CD14-positive monocyte (primary cell): ENCODE data around the gene TNIK. TPM values are rescaled to one million over a fixed set of nuclear protein-coding genes. Genes with fewer than 3 reads are reported as not detected.

ENCODE experiments used
- DNase-seq, 3 donors: peaks; one replicate each; pipeline ENCODE4 v3.0.0-alpha.2; 2011 to 2022
- H2AFZ ChIP-seq: 2 replicates; pipeline ENCODE4 v1.6.0; 2012; ENCODE audit warnings: mild to moderate bottlenecking, low read depth, low read length, inconsistent platforms; ENCODE audit not compliant: insufficient read depth, poor library complexity, severe bottlenecking
- H3K27ac ChIP-seq, 2 donors: 1 replicate in 1 of 2; 2 replicates in 1 of 2; pipeline ENCODE4 v1.5.1; 2012 to 2013; ENCODE audit warnings: low read length in 2 of 2, control low read depth in 1 of 2, inconsistent platforms in 1 of 2, low read depth in 1 of 2, mild to moderate bottlenecking in 1 of 2
- H3K27me3 ChIP-seq, 2 donors: one replicate each; pipeline versions ENCODE4 v1.6.0 to v1.6.1; 2011 to 2013; ENCODE audit warnings: low read length in 2 of 2; ENCODE audit not compliant: control insufficient read depth in 2 of 2, insufficient read depth in 2 of 2
- H3K36me3 ChIP-seq, 2 donors: replicated peaks in 1 of 2; 1 replicate in 1 of 2; 2 replicates in 1 of 2; pipeline versions ENCODE4 v1.5.1 to v1.6.1; 2012 to 2013; ENCODE audit warnings: low read length in 2 of 2, control low read depth in 1 of 2, inconsistent platforms in 1 of 2, mild to moderate bottlenecking in 1 of 2; ENCODE audit not compliant: insufficient read depth in 2 of 2, control insufficient read depth in 1 of 2
- H3K4me1 ChIP-seq, 2 donors: 1 replicate in 1 of 2; 2 replicates in 1 of 2; pipeline versions ENCODE4 v1.5.1 to v1.6.1; 2012 to 2013; ENCODE audit warnings: low read length in 2 of 2, control low read depth in 1 of 2, inconsistent platforms in 1 of 2, mild to moderate bottlenecking in 1 of 2, moderate library complexity in 1 of 2; ENCODE audit not compliant: insufficient read depth in 2 of 2, control insufficient read depth in 1 of 2
- H3K4me2 ChIP-seq: replicated peaks from 2 replicates; pipeline ENCODE3; 2012; ENCODE audit warnings: low read length, moderate library complexity, mild to moderate bottlenecking; ENCODE audit not compliant: poor library complexity, severe bottlenecking; ENCODE audit errors: extremely low read depth
- H3K4me3 ChIP-seq, 3 experiments: fragments of 200-600 bp in 1 of 3; sonication (generic) in 1 of 3; replicated peaks in 1 of 3; 1 replicate in 2 of 3; 2 replicates in 1 of 3; pipeline ENCODE4 v1.5.1; 2011 to 2013; ENCODE audit warnings: low read length in 3 of 3, mild to moderate bottlenecking in 3 of 3, control low read depth in 2 of 3, low read depth in 2 of 3, inconsistent platforms in 1 of 3, moderate library complexity in 1 of 3
- H3K79me2 ChIP-seq: 2 replicates; pipeline ENCODE4 v1.6.0; 2012; ENCODE audit warnings: mild to moderate bottlenecking, control low read depth, inconsistent platforms, low read length, moderate library complexity; ENCODE audit not compliant: insufficient read depth
- H3K9ac ChIP-seq: 2 replicates; pipeline ENCODE4 v1.6.0; 2017; ENCODE audit warnings: low read length, mild to moderate bottlenecking; ENCODE audit not compliant: insufficient read depth, poor library complexity, severe bottlenecking
- H3K9me3 ChIP-seq, 2 donors: replicated peaks in 1 of 2; 1 replicate in 1 of 2; 2 replicates in 1 of 2; pipeline versions ENCODE4 v1.5.1 to v1.6.1; 2012 to 2013; ENCODE audit warnings: low read length in 2 of 2, control low read depth in 1 of 2; ENCODE audit not compliant: control insufficient read depth in 1 of 2, insufficient read depth in 1 of 2
- H4K20me1 ChIP-seq: 2 replicates; pipeline ENCODE4 v1.6.0; 2012; ENCODE audit warnings: mild to moderate bottlenecking, low read length, control low read depth, moderate library complexity; ENCODE audit not compliant: insufficient read depth
- H3K27ac Mint-ChIP-seq, 7 donors: one replicate each; pipeline ENCODE4 v1.8.0; 2020; ENCODE audit warnings: mild to moderate bottlenecking in 7 of 7, mixed read lengths in 7 of 7, moderate library complexity in 6 of 7, inconsistent platforms in 2 of 7
- H3K27me3 Mint-ChIP-seq, 3 donors: one replicate each; pipeline ENCODE4 v1.8.0; 2021 to 2022; ENCODE audit warnings: low read depth in 3 of 3, mild to moderate bottlenecking in 3 of 3, mixed read lengths in 3 of 3, moderate library complexity in 3 of 3, inconsistent platforms in 1 of 3
- H3K36me3 Mint-ChIP-seq, 2 donors: one replicate each; pipeline ENCODE4 v1.8.0; 2020; ENCODE audit warnings: mixed read lengths in 2 of 2, inconsistent platforms in 1 of 2, mild to moderate bottlenecking in 1 of 2
- H3K4me1 Mint-ChIP-seq: one replicate; pipeline ENCODE4 v1.8.0; 2020; ENCODE audit warnings: mild to moderate bottlenecking, mixed read lengths
- H3K4me3 Mint-ChIP-seq, 2 donors: one replicate each; pipeline ENCODE4 v1.8.0; 2020; ENCODE audit warnings: mild to moderate bottlenecking in 2 of 2, mixed read lengths in 2 of 2, moderate library complexity in 1 of 2
- H3K9me3 Mint-ChIP-seq, 7 donors: one replicate each; pipeline ENCODE4 v1.8.0; 2020 to 2022; ENCODE audit warnings: mixed read lengths in 7 of 7, mild to moderate bottlenecking in 6 of 7, moderate library complexity in 6 of 7, inconsistent platforms in 2 of 7
- CTCF ChIP-seq: fragments of 200-600 bp; IDR thresholded peaks from one replicate; pipeline ENCODE4 v1.8.0; 2022; ENCODE audit warnings: antibody characterized with exemption, mild to moderate bottlenecking
- WGBS: methylation state at CpG from one replicate; pipeline ENCODE4 v1.1.5; 2013; ENCODE audit warnings: missing lambda C conversion rate; ENCODE audit not compliant: insufficient coverage; 5-methylcytosine and 5-hydroxymethylcytosine counted together
- intact Hi-C, 2 donors: fragments of 100-400 bp; cut with micrococcal nuclease; formaldehyde crosslinking; loops; one replicate each; pipeline versions ENCODE4 v1.15.0 to v1.15.1; 2023
- polyA plus RNA-seq, 3 donors: library from polyadenylated mRNA; depleted of rRNA in 1 of 3; unstranded in 2 of 3; stranded (reverse) in 1 of 3; fragments of 300-500 nt in 2 of 3; fragments of >200 nt in 1 of 3; fragmentation: Illumina TruSeq in 2 of 3; gene quantifications; 1 replicate in 2 of 3; 2 replicates in 1 of 3; pipeline ENCODE4 v1.2.3, GENCODE V29; 2012 to 2021

The TNIK gene
- polyA plus RNA-seq, 3 donors, result 0.36 to 1.8 (median 0.75) TPM

- no peak for DNase-seq
- Mint-ChIP-seq H3K36me3 (no peaks in the 10 kb centered on the region), H3K4me1 (peaks cover 10% of the 10 kb centered on the region), H3K9me3 (no peaks in the 10 kb centered on the region), H3K4me3 (no peak overlapping the region), H3K27ac (no peak overlapping the region), H3K27me3 (peaks cover 2 to 3% (median 2%) of the 10 kb centered on the region in 3 donors)
- TF ChIP-seq CTCF, result no peak
- Histone ChIP-seq H3K79me2 (no peaks in the 10 kb centered on the region), H3K9ac (no peak overlapping the region), H3K27me3 (no peaks in the 10 kb centered on the region), H3K27ac (no peak overlapping the region), H3K9me3 (no peaks in the 10 kb centered on the region), H3K4me2 (no peak overlapping the region), H3K4me3 (no peak overlapping the region), H4K20me1 (no peaks in the 10 kb centered on the region), H2AFZ (no peak overlapping the region), H3K4me1 (no peaks in the 10 kb centered on the region), H3K36me3 (no peaks in the 10 kb centered on the region)
- intact Hi-C loops, result no loop called here
- WGBS, result 96% methylated on average over 2 of the region's 2 CpGs
These were observed 145.1 kb downstream of the TNIK start for GRCh38 chr3:171315101-171315500.

- Histone ChIP-seq H3K36me3 (no peaks in the 10 kb centered on the region), H3K9ac (no peak overlapping the region), H3K9me3 (no peaks in the 10 kb centered on the region), H3K27me3 (no peaks in the 10 kb centered on the region), H2AFZ (no peak overlapping the region), H3K27ac (no peak overlapping the region), H3K4me1 (no peaks in the 10 kb centered on the region), H3K4me2 (no peak overlapping the region), H4K20me1 (no peaks in the 10 kb centered on the region), H3K79me2 (no peaks in the 10 kb centered on the region), H3K4me3 (no peak overlapping the region)
- 100% methylated on average over 1 of the region's 3 CpGs for WGBS
- Mint-ChIP-seq H3K36me3 (no peaks in the 10 kb centered on the region), H3K27ac (peak overlapping the region in 1 of 7 donors; percentile 25), H3K4me1 (peaks cover 10% of the 10 kb centered on the region), H3K27me3 (peaks cover 2 to 3% (median 2%) of the 10 kb centered on the region in 3 donors), H3K4me3 (no peak overlapping the region), H3K9me3 (no peaks in the 10 kb centered on the region)
- no peak for DNase-seq
- intact Hi-C loops, result no loop called here
- no peak for TF ChIP-seq CTCF
These were observed 145.9 kb downstream of the TNIK start for GRCh38 chr3:171314341-171314740.
